ENCODE data around the gene TSHZ3. TPM values are rescaled to one million over a fixed set of nuclear protein-coding genes. Genes with fewer than 3 reads are reported as not detected.

The TSHZ3 gene
- 14.3 and 17.8 TPM in 2 replicates for total RNA-seq (2014; rRNA removed)
- polyA plus RNA-seq (2012) = 9.0 TPM

- peak; percentile 87 for DNase-seq (ENCODE audit: low read depth)
These were observed at the start of gene TSHZ3 for GRCh38 chr19:31349160-31349881. TSHZ3 (minus strand) TSS chr19:31349436; CDS start chr19:31349219, 217 bp downstream.

- DNase-seq (ENCODE audit: low read depth) = no peak
These were observed 48.1 kb upstream of the TSHZ3 start for GRCh38 chr19:31397308-31397707.

GRCh38 chr19:31392464-31392863 lies 43.2 kb upstream of the TSHZ3 start:
- DNase-seq (ENCODE audit: low read depth) = no peak

GRCh38 chr19:31391518-31391917 lies 42.3 kb upstream of the TSHZ3 start:
- DNase-seq (ENCODE audit: low read depth) = no peak

- DNase-seq (ENCODE audit: low read depth) = no peak
These were observed 41.5 kb upstream of the TSHZ3 start for GRCh38 chr19:31390711-31391110.

- no peak for DNase-seq (ENCODE audit: low read depth)
These were observed 40.6 kb upstream of the TSHZ3 start for GRCh38 chr19:31389874-31390273.

- no peak for DNase-seq (ENCODE audit: low read depth)
These were observed 38.6 kb upstream of the TSHZ3 start for GRCh38 chr19:31387717-31388301.

GRCh38 chr19:31386806-31387205 lies 37.6 kb upstream of the TSHZ3 start:
- no peak for DNase-seq (ENCODE audit: low read depth)

- peak; percentile 38 for DNase-seq (ENCODE audit: low read depth)
These were observed 36.5 kb upstream of the TSHZ3 start for GRCh38 chr19:31385744-31386143.

GRCh38 chr19:31383553-31383952 lies 34.3 kb upstream of the TSHZ3 start:
- no peak for DNase-seq (ENCODE audit: low read depth)

GRCh38 chr19:31380854-31381253 lies 31.6 kb upstream of the TSHZ3 start:
- DNase-seq (ENCODE audit: low read depth) = no peak

- peak; percentile 99 for DNase-seq (ENCODE audit: low read depth)
These were observed 29.2 kb upstream of the TSHZ3 start for GRCh38 chr19:31378404-31378803.

- peak; percentile 68 for DNase-seq (ENCODE audit: low read depth)
These were observed 28.5 kb upstream of the TSHZ3 start for GRCh38 chr19:31377736-31378135.

- DNase-seq (ENCODE audit: low read depth) = peak; percentile 15
These were observed 23.1 kb upstream of the TSHZ3 start for GRCh38 chr19:31372246-31372781.

GRCh38 chr19:31370216-31370615 lies 21.0 kb upstream of the TSHZ3 start:
- no peak for DNase-seq (ENCODE audit: low read depth)

GRCh38 chr19:31364963-31365362 lies 15.7 kb upstream of the TSHZ3 start:
- no peak for DNase-seq (ENCODE audit: low read depth)

GRCh38 chr19:31361728-31362127 lies 12.5 kb upstream of the TSHZ3 start:
- DNase-seq (ENCODE audit: low read depth) = no peak

- DNase-seq (ENCODE audit: low read depth) = no peak
These were observed 8.1 kb upstream of the TSHZ3 start for GRCh38 chr19:31357315-31357673.

GRCh38 chr19:31356587-31357314 lies 7.5 kb upstream of the TSHZ3 start:
- no peak for DNase-seq (ENCODE audit: low read depth)

- DNase-seq (ENCODE audit: low read depth) = no peak
These were observed 6.5 kb upstream of the TSHZ3 start for GRCh38 chr19:31355665-31356289.

- no peak for DNase-seq (ENCODE audit: low read depth)
These were observed 5.8 kb upstream of the TSHZ3 start for GRCh38 chr19:31354799-31355664.
